IMR-90 (cell line): ENCODE results near the gene FMNL3.

Source experiments
- CHD1 ChIP-seq: IDR thresholded peaks from 2 replicates; pipeline ENCODE4 v1.6.1; 2012; ENCODE audit warnings: low read depth, low read length, improper control_type of control experiment
- CTCF ChIP-seq: conservative IDR thresholded peaks from 2 replicates; pipeline ENCODE4 v1.5.1; 2012; ENCODE audit warnings: mild to moderate bottlenecking, low read depth, low read length, improper control_type of control experiment
- FOS ChIP-seq: fragments of 150-350 bp; IDR thresholded peaks from 2 replicates; pipeline ENCODE4 v1.6.1; 2016; ENCODE audit warnings: low read depth, low read length
- POLR2A ChIP-seq: IDR thresholded peaks from 2 replicates; pipeline ENCODE4 v1.6.1; 2012; ENCODE audit warnings: mild to moderate bottlenecking, low read depth, low read length
- RCOR1 ChIP-seq: IDR thresholded peaks from 2 replicates; pipeline ENCODE4 v1.6.1; 2012; ENCODE audit warnings: mild to moderate bottlenecking, low read length, improper control_type of control experiment; ENCODE audit not compliant: insufficient replicate concordance

DNA sequence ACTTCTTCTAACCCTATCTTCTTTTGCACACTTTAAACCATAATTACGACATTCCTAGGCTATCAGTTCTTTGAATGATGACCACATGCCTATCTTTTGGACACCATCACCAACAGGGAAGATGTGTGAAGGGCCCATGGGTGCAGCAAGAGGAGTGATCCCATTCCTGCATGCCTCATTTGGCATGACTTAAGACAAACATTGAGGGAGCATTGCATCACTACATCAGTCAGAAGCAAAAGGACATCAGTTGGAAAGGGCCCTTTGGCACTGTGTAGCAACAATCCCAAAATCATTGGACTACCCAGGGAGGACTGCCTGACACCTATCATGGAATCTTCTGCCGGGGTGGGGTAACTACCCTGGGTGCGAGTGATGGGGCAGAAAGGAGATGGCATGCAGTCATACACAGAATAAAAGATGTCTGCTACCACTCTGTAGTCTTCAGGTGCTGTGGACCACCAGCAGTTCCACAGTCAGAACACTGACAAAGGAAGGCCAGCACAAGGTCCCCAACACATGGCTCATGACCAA is 23.4 kb upstream of the FMNL3 start:
- TF ChIP-seq POLR2A (no peak), CTCF (no peak), FOS (no peak), RCOR1 (no peak), CHD1 (no peak)
